Endothelial cell of umbilical vein (primary cell): Measurements from ENCODE around the gene NECAB2. TPM values are rescaled to one million over a fixed set of nuclear protein-coding genes. Genes with fewer than 3 reads are reported as not detected.

Experiments
- BruUV-seq: library from RNA; stranded (reverse); fragments of 400-500 nt; replicated peaks from 2 replicates; lab custom pipeline; 2021; lab: Mats Ljungman, UMichigan
- CTCF ChIA-PET: fragments of 300-600, 350-600 bp; sonication (Branson Sonifier 250); formaldehyde crosslinking; loops from one replicate; lab custom pipeline; 2021; ENCODE audit warnings: antibody characterized with exemption, inconsistent platforms; lab: Charles Lee
- POLR2A ChIA-PET: fragments of 300-600, 350-600 bp; sonication (Branson Sonifier 250); formaldehyde crosslinking; loops from one replicate; lab custom pipeline; 2021; ENCODE audit warnings: antibody characterized with exemption, inconsistent platforms; lab: Charles Lee
- DNase-seq: peaks from one replicate; pipeline ENCODE4 v3.0.0-alpha.2; 2011; ENCODE audit warnings: low read depth, low spot score
- FAIRE-seq: peaks from 2 replicates; lab custom pipeline; 2011; peaks lifted over from hg19 to GRCh38; lab: Jason Lieb, UNC
- H2AFZ ChIP-seq: 2 replicates; pipeline ENCODE4 v1.6.0; 2012; ENCODE audit warnings: low read depth, low read length, control low read depth, inconsistent platforms
- H3K27ac ChIP-seq: 2 replicates; pipeline ENCODE4 v1.5.1; 2011; ENCODE audit warnings: low read depth, mild to moderate bottlenecking, control low read depth, low read length, moderate library complexity; ENCODE audit not compliant: insufficient read depth
- H3K27me3 ChIP-seq, 2 experiments: 2 replicates each; pipeline versions ENCODE4 v1.6.0 to v1.6.1; 2011; ENCODE audit warnings: low read length in 2 of 2, mixed read lengths in 1 of 2; ENCODE audit not compliant: control insufficient read depth in 2 of 2, insufficient read depth in 2 of 2
- H3K36me3 ChIP-seq, 2 experiments: 2 replicates in 1 of 2; 3 replicates in 1 of 2; pipeline ENCODE4 v1.5.1; 2011; ENCODE audit warnings: low read length in 2 of 2, mild to moderate bottlenecking in 1 of 2, moderate library complexity in 1 of 2; ENCODE audit not compliant: control insufficient read depth in 2 of 2, insufficient read depth in 2 of 2; ENCODE audit errors: extremely low read depth in 1 of 2
- H3K4me1 ChIP-seq: 3 replicates; pipeline ENCODE4 v1.5.1; 2011; ENCODE audit warnings: mild to moderate bottlenecking, low read length; ENCODE audit not compliant: control insufficient read depth, insufficient read depth; ENCODE audit errors: extremely low read depth
- H3K4me2 ChIP-seq: 2 replicates; pipeline ENCODE4 v1.6.1; 2011; ENCODE audit warnings: low read length, control low read depth, mixed read lengths; ENCODE audit not compliant: insufficient read depth
- H3K4me3 ChIP-seq, 3 experiments: fragments of 200-600 bp in 1 of 3; sonication (generic), shearing (Covaris generic) in 1 of 3; replicated peaks in 1 of 3; 2 replicates each; pipeline ENCODE4 v1.5.1; 2011 to 2016; ENCODE audit warnings: control low read depth in 3 of 3, low read length in 3 of 3, mild to moderate bottlenecking in 2 of 3, inconsistent platforms in 1 of 3, low read depth in 1 of 3, moderate library complexity in 1 of 3; ENCODE audit not compliant: insufficient read depth in 1 of 3
- H3K79me2 ChIP-seq: 2 replicates; pipeline ENCODE4 v1.6.0; 2012; ENCODE audit warnings: low read length, inconsistent platforms; ENCODE audit not compliant: control insufficient read depth, insufficient read depth
- H3K9ac ChIP-seq: replicated peaks from 2 replicates; pipeline ENCODE3; 2011; ENCODE audit warnings: low read length, control low read depth; ENCODE audit not compliant: insufficient read depth; ENCODE audit errors: extremely low read depth
- H3K9me1 ChIP-seq: replicated peaks from 3 replicates; pipeline ENCODE4 v1.6.0; 2011; ENCODE audit warnings: mild to moderate bottlenecking, low read length; ENCODE audit not compliant: control insufficient read depth, insufficient read depth; ENCODE audit errors: extremely low read depth
- H3K9me3 ChIP-seq: replicated peaks from 2 replicates; pipeline ENCODE4 v1.5.1; 2012; ENCODE audit warnings: low read length, inconsistent platforms; ENCODE audit not compliant: control insufficient read depth, insufficient read depth
- H4K20me1 ChIP-seq: replicated peaks from 2 replicates; pipeline ENCODE3; 2011; ENCODE audit warnings: mild to moderate bottlenecking, low read length; ENCODE audit not compliant: control insufficient read depth, insufficient read depth; ENCODE audit errors: extremely low read depth
- CTCF ChIP-seq, 2 donors: IDR thresholded peaks; 1 replicate in 1 of 2; 2 replicates in 1 of 2; pipeline ENCODE4 v1.5.1; 2011; ENCODE audit warnings: low read length in 2 of 2, mild to moderate bottlenecking in 2 of 2, moderate library complexity in 2 of 2, control low read depth in 1 of 2, inconsistent platforms in 1 of 2, low read depth in 1 of 2; ENCODE audit not compliant: insufficient read depth in 1 of 2; ENCODE audit errors: extremely low read depth in 1 of 2
- EZH2 ChIP-seq: IDR thresholded peaks from 2 replicates; pipeline ENCODE4 v1.6.1; 2012; ENCODE audit warnings: borderline replicate concordance, low read depth, mild to moderate bottlenecking, moderate library complexity, low read length, inconsistent platforms; ENCODE audit not compliant: severe bottlenecking
- FOS ChIP-seq: IDR thresholded peaks from 2 replicates; pipeline ENCODE4 v1.6.1; 2011; ENCODE audit warnings: mild to moderate bottlenecking, low read length, moderate library complexity, borderline replicate concordance; ENCODE audit not compliant: insufficient read depth
- GATA2 ChIP-seq: IDR thresholded peaks from 2 replicates; pipeline ENCODE4 v1.7.0; 2011; ENCODE audit warnings: low read depth, mild to moderate bottlenecking, moderate library complexity, mixed read lengths, low read length; ENCODE audit not compliant: insufficient read length, insufficient read depth
- JUN ChIP-seq: IDR thresholded peaks from 2 replicates; pipeline ENCODE4 v1.6.1; 2011; ENCODE audit warnings: borderline replicate concordance, low read depth; ENCODE audit not compliant: insufficient read length, insufficient read depth
- MAX ChIP-seq: IDR thresholded peaks from 2 replicates; pipeline ENCODE4 v1.6.1; 2011; ENCODE audit not compliant: insufficient read depth, insufficient read length
- MYC ChIP-seq: IDR thresholded peaks from one replicate; pipeline ENCODE4 v1.6.1; 2011; ENCODE audit warnings: mild to moderate bottlenecking, low read depth, low read length
- POLR2A ChIP-seq: IDR thresholded peaks from 2 replicates; pipeline ENCODE4 v1.6.1; 2012; ENCODE audit warnings: low read depth, mild to moderate bottlenecking, control low read depth, low read length
- POLR2AphosphoS5 ChIP-seq: IDR thresholded peaks from 2 replicates; pipeline ENCODE4 v1.6.1; 2012; ENCODE audit warnings: low read depth, mild to moderate bottlenecking, control low read depth, low read length, moderate library complexity; ENCODE audit not compliant: insufficient read depth
- dilution Hi-C: fragments of 300-500 bp; cut with MboI; formaldehyde crosslinking; loops from one replicate; pipeline ENCODE4 v1.15.0; 2019; ENCODE audit warnings: low sequenced_read_pairs; ENCODE audit not compliant: extremely low pct_ligation_motif_present
- intact Hi-C: fragments of 100-400 bp; cut with micrococcal nuclease; formaldehyde crosslinking; loops from one replicate; pipeline ENCODE4 v1.10.0; 2022
- polyA plus RNA-seq, 4 experiments: library from polyadenylated mRNA; depleted of rRNA in 3 of 4; stranded (reverse) in 3 of 4; unstranded in 1 of 4; fragments of >200 nt; gene quantifications; 2 replicates each; pipeline versions ENCODE4 v1.2.1 to v1.2.3, GENCODE V29; 2011 to 2012; ENCODE audit warnings: missing spikeins in 1 of 4
- total RNA-seq: library from RNA; stranded (reverse); gene quantifications from 2 replicates; pipeline ENCODE4 v1.2.3, GENCODE V29; 2021

The NECAB2 gene
- total and polyA plus RNA-seq, 2 donors (not counting 3 experiments of a cell fraction or from before 2014, with no cell fraction given): 0.26 to 0.31 TPM

GRCh38 chr16:84048270-84048669 lies 80.2 kb downstream of the NECAB2 start:
- POLR2A ChIA-PET: no interaction called here
- no TSS peak for BruUV-seq

More at GRCh38 chr16:84048270-84048669, 80.2 kb downstream of the NECAB2 start:
- peaks cover under 1 to 11% of the 10 kb centered on the region in 2 experiments for H3K36me3 ChIP-seq
- no peak overlapping the region for H3K4me2 ChIP-seq
- no peaks in the 10 kb centered on the region for H3K4me1 ChIP-seq
- H3K9me3 ChIP-seq: no peaks in the 10 kb centered on the region
- FAIRE-seq (no peak), DNase-seq (no peak)
- intact Hi-C loops (no loop called here), dilution Hi-C loops (no loop called here)
- H3K4me3 ChIP-seq: no peak overlapping the region
- no peaks in the 10 kb centered on the region for H4K20me1 ChIP-seq
- no peaks in the 10 kb centered on the region for H3K9me1 ChIP-seq
- CTCF ChIA-PET: interaction anchor here (1.2 kb wide), 1 partner anchor 92 kb away, joined by 3 read pairs; no protein-coding TSS in a partner anchor
- H3K27ac ChIP-seq: no peak overlapping the region
- peaks cover 0 to 2% of the 10 kb centered on the region in 2 experiments for H3K27me3 ChIP-seq
- no peaks in the 10 kb centered on the region for H3K79me2 ChIP-seq
- TF ChIP-seq GATA2: no peak
- no peak for TF ChIP-seq MAX
- TF ChIP-seq FOS: no peak
- no peak for TF ChIP-seq JUN
- TF ChIP-seq POLR2AphosphoS5: no peak
- TF ChIP-seq CTCF (IDR thresholded peaks at IDR 0.05; ENCODE audit: extremely low read depth in 1 of 2, insufficient read depth in 1 of 2, low read depth in 1 of 2, low read length in 2 of 2): no peak
- no peak for TF ChIP-seq POLR2A
- no peak for TF ChIP-seq EZH2
- no peak for TF ChIP-seq MYC
- no peak overlapping the region for H3K9ac ChIP-seq
- H2AFZ ChIP-seq: no peak overlapping the region
